Measurements from ENCODE around the gene MAD1L1.

Gene MAD1L1

DNA sequence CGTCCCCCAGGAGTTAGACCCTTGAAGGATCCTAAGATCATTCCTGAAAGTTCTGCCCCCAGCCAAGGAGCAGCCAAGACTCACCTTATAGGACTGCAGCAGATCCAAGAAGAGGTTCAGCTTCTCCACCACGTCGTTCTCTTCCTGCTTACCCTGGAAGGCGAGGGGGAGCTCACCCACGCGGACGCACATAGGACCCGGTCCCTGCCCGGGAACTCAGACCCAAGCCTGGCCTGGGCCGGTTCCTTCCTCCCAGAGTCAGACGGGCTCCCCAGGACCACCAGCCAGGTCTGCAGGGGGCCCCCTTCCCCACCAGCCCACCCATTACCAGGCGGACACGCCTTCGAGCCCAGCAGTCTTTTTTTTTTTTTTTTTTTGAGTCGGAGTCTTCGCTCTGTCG is 24.9 kb upstream of the MAD1L1 start:
- no peak for TF ChIP-seq CTCF (IDR thresholded peaks at IDR 0.05; ENCODE audit: insufficient read depth, low read length, poor library complexity, severe bottlenecking)
- no peak for TF ChIP-seq EZH2phosphoT487 (conservative IDR thresholded peaks at IDR 0.05; ENCODE audit: low read length)
- H3K9me2 ChIP-seq (replicated peaks; ENCODE audit: insufficient read depth, low read length) = no peaks in the 10 kb centered on the region
- H3K9ac ChIP-seq (ENCODE audit: low read length) = no peak overlapping the region
- no peaks in the 10 kb centered on the region for H4K20me1 ChIP-seq (ENCODE audit: low read depth, low read length)
- H3F3A ChIP-seq (ENCODE audit: insufficient read depth) = peaks cover 33% of the 10 kb centered on the region
- no peak overlapping the region for H2AFZ ChIP-seq (ENCODE audit: low read depth, low read length, severe bottlenecking)
- H3K4me2 ChIP-seq (ENCODE audit: low read depth, low read length, poor library complexity, severe bottlenecking) = no peak overlapping the region
- no peaks in the 10 kb centered on the region for H3K36me3 ChIP-seq (ENCODE audit: low read length)
- H3K9me3 ChIP-seq (ENCODE audit: insufficient read depth, low read length) = no peaks in the 10 kb centered on the region
- H3K4me3 ChIP-seq (ENCODE audit: insufficient read depth, low read length, poor library complexity, severe bottlenecking) = no peak overlapping the region
- H3K27ac ChIP-seq (ENCODE audit: low read depth, low read length) = no peak overlapping the region
- no peaks in the 10 kb centered on the region for H3K79me2 ChIP-seq (ENCODE audit: insufficient read depth, low read length)
- H3K27me3 ChIP-seq (ENCODE audit: low read length) = no peaks in the 10 kb centered on the region

DNA sequence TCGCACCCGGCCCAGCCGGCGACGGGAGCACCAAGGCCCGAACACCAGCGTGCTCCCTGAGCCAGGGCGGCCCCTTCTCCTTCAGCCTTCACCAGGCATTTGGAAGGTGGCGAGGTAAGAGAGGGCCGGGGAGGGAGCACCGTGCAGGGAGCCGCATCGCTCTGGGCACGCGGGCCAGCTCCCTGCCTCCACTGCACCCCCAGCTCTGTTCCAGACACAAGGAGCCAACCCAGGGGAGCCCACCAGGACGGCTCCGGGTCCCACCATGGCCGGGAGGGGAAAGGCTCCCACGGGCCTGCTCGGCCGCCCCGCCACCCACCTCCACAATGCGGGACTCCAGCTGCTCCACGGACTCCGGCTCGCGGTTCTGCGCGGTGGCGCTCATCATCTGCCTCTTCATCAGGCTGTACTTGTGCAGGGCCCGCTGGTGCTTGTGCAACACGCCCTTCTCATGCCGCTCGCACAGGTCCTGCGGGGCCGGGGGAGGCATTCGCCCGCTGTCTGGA is 24.4 kb upstream of the MAD1L1 start:
- Histone ChIP-seq H3K79me2 (ENCODE audit: insufficient read depth, low read length) (no peaks in the 10 kb centered on the region), H4K20me1 (ENCODE audit: low read depth, low read length) (no peaks in the 10 kb centered on the region), H3K9ac (ENCODE audit: low read length) (no peak overlapping the region), H3K4me2 (ENCODE audit: low read depth, low read length, poor library complexity, severe bottlenecking) (no peak overlapping the region), H3K4me3 (ENCODE audit: insufficient read depth, low read length, poor library complexity, severe bottlenecking) (no peak overlapping the region), H2AFZ (ENCODE audit: low read depth, low read length, severe bottlenecking) (no peak overlapping the region), H3K27ac (ENCODE audit: low read depth, low read length) (no peak overlapping the region), H3F3A (ENCODE audit: insufficient read depth) (peaks cover 29% of the 10 kb centered on the region), H3K9me3 (ENCODE audit: insufficient read depth, low read length) (no peaks in the 10 kb centered on the region), H3K9me2 (replicated peaks; ENCODE audit: insufficient read depth, low read length) (no peaks in the 10 kb centered on the region), H3K36me3 (ENCODE audit: low read length) (no peaks in the 10 kb centered on the region), H3K27me3 (ENCODE audit: low read length) (no peaks in the 10 kb centered on the region)
- TF ChIP-seq CTCF (IDR thresholded peaks at IDR 0.05; ENCODE audit: insufficient read depth, low read length, poor library complexity, severe bottlenecking) (no peak), EZH2phosphoT487 (conservative IDR thresholded peaks at IDR 0.05; ENCODE audit: low read length) (no peak)

DNA sequence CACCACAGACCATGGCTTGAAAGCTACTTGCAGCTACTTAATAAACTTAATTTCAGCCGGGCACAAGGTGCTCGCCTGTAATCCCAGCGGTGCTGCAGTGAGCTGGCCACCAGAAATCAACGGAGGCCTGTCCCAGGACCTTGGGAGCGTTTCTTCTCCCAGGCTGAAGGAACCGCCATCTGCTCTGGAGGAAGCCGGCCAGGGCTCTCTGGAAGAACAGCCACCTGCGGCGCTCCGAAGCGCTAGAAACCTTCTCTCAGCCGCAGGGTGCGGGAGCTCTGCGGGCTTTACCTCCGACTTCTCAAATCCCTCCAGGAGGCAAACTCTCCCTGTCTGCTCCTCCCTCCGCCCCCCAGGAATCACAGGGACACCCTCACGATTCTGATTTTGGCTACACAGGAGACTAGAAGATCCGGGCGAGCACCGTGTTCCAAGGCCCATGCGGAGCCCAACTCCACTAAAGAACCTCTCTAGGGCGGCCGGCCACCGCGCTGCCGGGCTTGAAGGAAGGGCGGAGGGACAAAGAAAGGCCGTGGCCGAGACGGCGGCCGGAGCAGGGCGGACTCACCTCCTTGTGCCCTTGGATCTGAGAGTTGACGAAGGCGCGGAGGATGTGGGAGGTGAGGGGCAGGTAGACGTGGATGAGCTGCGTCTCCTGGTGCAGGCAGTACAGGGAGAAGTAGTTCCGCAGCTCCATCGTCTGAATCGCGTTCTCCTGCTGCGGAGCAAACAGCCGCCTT is 23.7 kb upstream of the MAD1L1 start:
- H3F3A ChIP-seq (ENCODE audit: insufficient read depth) = peaks cover 23% of the 10 kb centered on the region
- H3K36me3 ChIP-seq (ENCODE audit: low read length) = no peaks in the 10 kb centered on the region
- no peaks in the 10 kb centered on the region for H3K9me3 ChIP-seq (ENCODE audit: insufficient read depth, low read length)
- no peak for TF ChIP-seq CTCF (IDR thresholded peaks at IDR 0.05; ENCODE audit: insufficient read depth, low read length, poor library complexity, severe bottlenecking)
- no peak for TF ChIP-seq EZH2phosphoT487 (conservative IDR thresholded peaks at IDR 0.05; ENCODE audit: low read length)
- no peak overlapping the region for H2AFZ ChIP-seq (ENCODE audit: low read depth, low read length, severe bottlenecking)
- H3K9ac ChIP-seq (ENCODE audit: low read length) = no peak overlapping the region
- no peak overlapping the region for H3K4me2 ChIP-seq (ENCODE audit: low read depth, low read length, poor library complexity, severe bottlenecking)
- H3K27ac ChIP-seq (ENCODE audit: low read depth, low read length) = no peak overlapping the region
- no peaks in the 10 kb centered on the region for H3K79me2 ChIP-seq (ENCODE audit: insufficient read depth, low read length)
- H3K4me3 ChIP-seq (ENCODE audit: insufficient read depth, low read length, poor library complexity, severe bottlenecking) = no peak overlapping the region
- H3K27me3 ChIP-seq (ENCODE audit: low read length) = no peaks in the 10 kb centered on the region
- no peaks in the 10 kb centered on the region for H4K20me1 ChIP-seq (ENCODE audit: low read depth, low read length)
- H3K9me2 ChIP-seq (replicated peaks; ENCODE audit: insufficient read depth, low read length) = no peaks in the 10 kb centered on the region
